ENCODE data around the gene PTPN11.

DNA sequence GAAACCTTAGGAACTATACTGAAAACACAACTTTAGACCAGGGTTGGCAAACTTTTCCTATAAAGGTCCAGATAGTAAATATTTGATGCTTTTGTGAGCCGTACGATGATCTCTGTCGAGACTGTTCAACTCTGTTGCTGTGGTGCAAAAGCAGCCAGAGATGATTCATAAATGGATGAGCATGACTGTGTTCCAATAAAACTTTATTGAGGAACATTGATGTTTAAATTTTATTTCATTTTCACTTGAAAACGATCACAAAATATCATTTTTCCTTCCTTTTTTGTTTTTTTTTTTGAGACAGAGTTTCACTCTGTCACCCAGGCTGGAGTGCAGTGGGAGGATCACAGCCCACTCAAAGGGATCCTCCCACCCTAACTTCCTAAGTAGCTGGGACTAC is 105.5 kb downstream of the PTPN11 start:
- TF ChIP-seq POLR2A (IDR thresholded peaks at IDR 0.05): no peak
- TF ChIP-seq, protein P1, sequence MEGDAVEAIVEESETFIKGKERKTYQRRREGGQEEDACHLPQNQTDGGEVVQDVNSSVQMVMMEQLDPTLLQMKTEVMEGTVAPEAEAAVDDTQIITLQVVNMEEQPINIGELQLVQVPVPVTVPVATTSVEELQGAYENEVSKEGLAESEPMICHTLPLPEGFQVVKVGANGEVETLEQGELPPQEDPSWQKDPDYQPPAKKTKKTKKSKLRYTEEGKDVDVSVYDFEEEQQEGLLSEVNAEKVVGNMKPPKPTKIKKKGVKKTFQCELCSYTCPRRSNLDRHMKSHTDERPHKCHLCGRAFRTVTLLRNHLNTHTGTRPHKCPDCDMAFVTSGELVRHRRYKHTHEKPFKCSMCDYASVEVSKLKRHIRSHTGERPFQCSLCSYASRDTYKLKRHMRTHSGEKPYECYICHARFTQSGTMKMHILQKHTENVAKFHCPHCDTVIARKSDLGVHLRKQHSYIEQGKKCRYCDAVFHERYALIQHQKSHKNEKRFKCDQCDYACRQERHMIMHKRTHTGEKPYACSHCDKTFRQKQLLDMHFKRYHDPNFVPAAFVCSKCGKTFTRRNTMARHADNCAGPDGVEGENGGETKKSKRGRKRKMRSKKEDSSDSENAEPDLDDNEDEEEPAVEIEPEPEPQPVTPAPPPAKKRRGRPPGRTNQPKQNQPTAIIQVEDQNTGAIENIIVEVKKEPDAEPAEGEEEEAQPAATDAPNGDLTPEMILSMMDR (IDR thresholded peaks at IDR 0.05): no peak

Measured in adrenal gland (tissue), 5 donors.